HCT116 (cell line): Measurements from ENCODE around the gene PSMC3. TPM values are rescaled to one million over a fixed set of nuclear protein-coding genes. Genes with fewer than 3 reads are reported as not detected.
A peak's percentile ranks its signal among the peaks of the same experiment; 100 is the strongest.

ENCODE experiments used
- ATAC-seq: fragments of 200-7000 bp; cut with Tn5 transposase; 2 replicates; pipeline ENCODE4 v1.9.1; 2020; ENCODE audit warnings: mild to moderate bottlenecking, moderate library complexity
- BruUV-seq: library from RNA; stranded (reverse); fragments of 400-500 nt; replicated peaks from 2 replicates; lab custom pipeline; 2021; lab: Mats Ljungman, UMichigan
- CTCF ChIA-PET: fragments of 300-600 bp; sonication (Branson Sonifier 250); formaldehyde crosslinking; loops from one replicate; lab custom pipeline; 2021; ENCODE audit warnings: antibody characterized with exemption; lab: Charles Lee
- POLR2A ChIA-PET: fragments of 300-600, 350-600 bp; sonication (Branson Sonifier 250); formaldehyde crosslinking; loops from one replicate; lab custom pipeline; 2021; ENCODE audit warnings: antibody characterized with exemption; lab: Charles Lee
- RAD21 ChIA-PET, 2 experiments: fragments of 300-600 bp; sonication (Branson Sonifier 250); formaldehyde crosslinking; loops; one replicate each; lab custom pipeline; 2023; ENCODE audit warnings: low total read pairs in 2 of 2; ENCODE audit not compliant: uncharacterized antibody in 2 of 2, unreplicated experiment in 2 of 2, low non-redundant PET in 1 of 2; lab: Charles Lee
- DNase-seq: peaks from one replicate; pipeline ENCODE4 v3.0.0-alpha.2; 2010; ENCODE audit warnings: low read depth, low spot score
- H2AFZ ChIP-seq: fragments of 200-600 bp; shearing (Covaris generic), sonication (generic); 2 replicates; pipeline ENCODE4 v1.6.1; 2017; ENCODE audit warnings: low read depth, mixed run types, mixed read lengths, antibody characterized with exemption, low read length; ENCODE audit not compliant: poor library complexity, severe bottlenecking
- H3K27ac ChIP-seq: 2 replicates; pipeline ENCODE4 v1.5.1; 2012; ENCODE audit warnings: low read depth, low read length
- H3K27me3 ChIP-seq: fragments of 200-600 bp; sonication (generic); 2 replicates; pipeline ENCODE4 v1.6.1; 2016; ENCODE audit warnings: mixed run types, low read length, mixed read lengths; ENCODE audit not compliant: insufficient read depth
- H3K36me3 ChIP-seq, 2 experiments: fragments of 200-500 bp in 1 of 2; fragments of 200-600 bp in 1 of 2; sonication (Bioruptor generic) in 1 of 2; sonication (generic) in 1 of 2; 2 replicates each; pipeline versions ENCODE4 v1.5.1 to v1.6.1; 2014 to 2016; ENCODE audit warnings: low read length in 2 of 2, inconsistent platforms in 1 of 2, mixed read lengths in 1 of 2, mixed run types in 1 of 2; ENCODE audit not compliant: insufficient read depth in 2 of 2, control insufficient read depth in 1 of 2
- H3K4me1 ChIP-seq, 2 experiments: fragments of 200-600 bp in 1 of 2; sonication (generic) in 1 of 2; 2 replicates each; pipeline versions ENCODE4 v1.5.1 to v1.6.1; 2012 to 2017; ENCODE audit warnings: low read length in 2 of 2, inconsistent platforms in 1 of 2, mild to moderate bottlenecking in 1 of 2, mixed read lengths in 1 of 2, mixed run types in 1 of 2, moderate library complexity in 1 of 2; ENCODE audit not compliant: insufficient read depth in 2 of 2, control insufficient read depth in 1 of 2
- H3K4me2 ChIP-seq: fragments of 200-600 bp; sonication (generic); 2 replicates; pipeline ENCODE4 v1.6.1; 2017; ENCODE audit warnings: mixed run types, low read length, mixed read lengths
- H3K4me3 ChIP-seq, 2 experiments: fragments of 200-600 bp in 1 of 2; sonication (generic) in 1 of 2; replicated peaks in 1 of 2; 2 replicates each; pipeline ENCODE4 v1.5.1; 2011 to 2016; ENCODE audit warnings: low read length in 2 of 2, control low read depth in 1 of 2, low read depth in 1 of 2, mild to moderate bottlenecking in 1 of 2, mixed read lengths in 1 of 2, mixed run types in 1 of 2
- H3K79me2 ChIP-seq: fragments of 200-600 bp; sonication (generic); 2 replicates; pipeline ENCODE4 v1.6.1; 2017; ENCODE audit warnings: mild to moderate bottlenecking, mixed run types, low read length, moderate library complexity, mixed read lengths; ENCODE audit not compliant: insufficient read depth
- H3K9ac ChIP-seq: fragments of 200-600 bp; sonication (generic); 2 replicates; pipeline ENCODE4 v1.6.1; 2016; ENCODE audit warnings: low read length, mixed read lengths
- H3K9me2 ChIP-seq: fragments of 200-600 bp; sonication (generic), shearing (Covaris generic); 2 replicates; pipeline ENCODE4 v1.6.1; 2017; ENCODE audit warnings: mixed run types, mild to moderate bottlenecking, moderate library complexity; ENCODE audit not compliant: insufficient read depth
- H3K9me3 ChIP-seq, 2 experiments: fragments of 200-500 bp in 1 of 2; fragments of 200-600 bp in 1 of 2; sonication (Bioruptor generic) in 1 of 2; sonication (generic) in 1 of 2; 2 replicates each; pipeline ENCODE4 v1.6.1; 2014 to 2017; ENCODE audit warnings: low read length in 2 of 2, mixed read lengths in 2 of 2, inconsistent platforms in 1 of 2, low read depth in 1 of 2, mild to moderate bottlenecking in 1 of 2, mixed run types in 1 of 2, moderate library complexity in 1 of 2; ENCODE audit not compliant: control insufficient read depth in 1 of 2, insufficient read depth in 1 of 2
- H4K20me1 ChIP-seq: fragments of 200-600 bp; sonication (generic), shearing (Covaris generic); 2 replicates; pipeline ENCODE4 v1.6.1; 2017; ENCODE audit warnings: mixed run types, mild to moderate bottlenecking, moderate library complexity; ENCODE audit not compliant: insufficient read depth
- CEBPB ChIP-seq: IDR thresholded peaks from 2 replicates; pipeline ENCODE4 v1.6.1; 2012; ENCODE audit warnings: low read depth
- CTCF ChIP-seq, 3 experiments: fragments of 200-600 bp in 1 of 3; sonication (generic) in 1 of 3; IDR thresholded peaks in 2 of 3; conservative IDR thresholded peaks in 1 of 3; 2 replicates each; pipeline ENCODE4 v1.5.1; 2012 to 2017; ENCODE audit warnings: low read depth in 2 of 3, low read length in 2 of 3, antibody characterized with exemption in 1 of 3, borderline replicate concordance in 1 of 3, control low read depth in 1 of 3, mild to moderate bottlenecking in 1 of 3, mixed read lengths in 1 of 3, mixed run types in 1 of 3, moderate library complexity in 1 of 3; ENCODE audit not compliant: insufficient read depth in 1 of 3
- FOSL1 ChIP-seq: IDR thresholded peaks from 2 replicates; pipeline ENCODE4 v1.6.1; 2012; ENCODE audit warnings: low read depth
- POLR2A ChIP-seq: IDR thresholded peaks from 2 replicates; pipeline ENCODE4 v1.7.0; 2011; ENCODE audit warnings: borderline replicate concordance; ENCODE audit not compliant: insufficient read depth, insufficient read length; ENCODE audit errors: extremely low read depth
- POLR2AphosphoS5 ChIP-seq: IDR thresholded peaks from 2 replicates; pipeline ENCODE4 v1.6.1; 2011; ENCODE audit warnings: mild to moderate bottlenecking, low read depth, low read length, moderate library complexity
- SP1 ChIP-seq: IDR thresholded peaks from 2 replicates; pipeline ENCODE4 v1.6.1; 2012; ENCODE audit warnings: low read depth
- ZNF274 ChIP-seq: fragments of 200-500 bp; sonication (Bioruptor generic); IDR thresholded peaks from 2 replicates; pipeline ENCODE4 v1.6.1; 2014; ENCODE audit warnings: mild to moderate bottlenecking, low read depth, low read length, inconsistent platforms
- intact Hi-C: fragments of 100-400 bp; cut with micrococcal nuclease; formaldehyde crosslinking; loops from 2 replicates; pipeline ENCODE4 v1.10.0; 2022
- total RNA-seq: library from RNA; stranded (reverse); gene quantifications from one replicate; pipeline ENCODE4 v1.2.1, GENCODE V29; 2021; ENCODE audit not compliant: unreplicated experiment
- TF ChIP-seq, protein P1 (sequence below): IDR thresholded peaks from 2 replicates; pipeline ENCODE4 v1.6.1; 2012

Gene PSMC3
- total RNA-seq, 1 experiment from 2014 or later, result 155 TPM

GRCh38 chr11:47464483-47464882 is 38.2 kb upstream of the PSMC3 start:
- Histone ChIP-seq H3K4me1 (peaks cover 0 to 4% of the 10 kb centered on the region in 2 experiments; a peak in 1 of 4 replicates), H3K4me3 (no peak overlapping the region), H3K9me3 (no peaks in the 10 kb centered on the region), H3K79me2 (peaks cover 31% of the 10 kb centered on the region), H3K4me2 (no peak overlapping the region), H3K27me3 (no peaks in the 10 kb centered on the region), H4K20me1 (peaks cover 5% of the 10 kb centered on the region), H3K9ac (no peak overlapping the region), H3K9me2 (no peaks in the 10 kb centered on the region), H3K27ac (no peak overlapping the region), H2AFZ (no peak overlapping the region), H3K36me3 (peaks cover 2 to 20% of the 10 kb centered on the region in 2 experiments; a peak in 3 of 4 replicates)
- DNase-seq (no peak), ATAC-seq (peak; percentile 51; the same call in 1 of the 2 replicates)
- POLR2A ChIA-PET, result interaction anchor here (0.6 kb wide), 1 partner anchor 294 kb away, joined by 4 read pairs; no protein-coding TSS in a partner anchor
- intact Hi-C loops, result loop anchor here (10.0 kb wide), 1 partner anchor 150 kb away; no protein-coding TSS in a partner anchor
- TF ChIP-seq CEBPB (no peak), ZNF274 (no peak), SP1 (no peak), CTCF (IDR thresholded peaks at IDR 0.05 in 2 of 3, conservative IDR thresholded peaks at IDR 0.05 in 1 of 3; ENCODE audit: borderline replicate concordance in 1 of 3, insufficient read depth in 1 of 3, low read depth in 2 of 3, low read length in 2 of 3) (no peak), FOSL1 (no peak), POLR2A (no peak), POLR2AphosphoS5 (no peak)
- TF ChIP-seq, protein P1, sequence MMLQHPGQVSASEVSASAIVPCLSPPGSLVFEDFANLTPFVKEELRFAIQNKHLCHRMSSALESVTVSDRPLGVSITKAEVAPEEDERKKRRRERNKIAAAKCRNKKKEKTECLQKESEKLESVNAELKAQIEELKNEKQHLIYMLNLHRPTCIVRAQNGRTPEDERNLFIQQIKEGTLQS, result no peak
- RAD21 ChIA-PET, result no interaction called here
- BruUV-seq, result no TSS peak
- CTCF ChIA-PET, result interaction anchor here (1.0 to 1.6 kb wide), 2 partner anchors 10 to 52 kb away, joined by 3 to 9 read pairs; no protein-coding TSS in a partner anchor
